8988T (cell line): Measurements from ENCODE around the gene PLB1.
"Not testable (repeated sequence)": the region's sequence is repeated elsewhere in the genome, so short reads cannot be mapped to it uniquely, and the experiment has no call there.

Source experiments
- DNase-seq: peaks from one replicate; pipeline ENCODE4 v3.0.0; 2011

PLB1 gene

GRCh38 chr2:28650266-28650584 lies 154.4 kb downstream of the PLB1 start:
- DNase-seq: no peak

- no peak for DNase-seq
Observed at GRCh38 chr2:28652217-28652616, 156.4 kb downstream of the PLB1 start.

GRCh38 chr2:28653892-28654662 lies 158.2 kb downstream of the PLB1 start:
- no peak for DNase-seq

- DNase-seq: no peak
Observed at GRCh38 chr2:28654663-28655320, 158.9 kb downstream of the PLB1 start.

- DNase-seq: no peak
Observed at GRCh38 chr2:28656937-28657615, 161.2 kb downstream of the PLB1 start.

GRCh38 chr2:28658369-28658768 lies 162.5 kb downstream of the PLB1 start:
- no peak for DNase-seq

GRCh38 chr2:28659127-28659526 lies 163.3 kb downstream of the PLB1 start:
- no peak for DNase-seq

- DNase-seq: no peak
Observed at GRCh38 chr2:28661589-28662001, 165.7 kb downstream of the PLB1 start.

GRCh38 chr2:28662044-28662443 lies 166.2 kb downstream of the PLB1 start:
- DNase-seq: no peak

- DNase-seq: no peak
Observed at GRCh38 chr2:28662468-28663181, 166.8 kb downstream of the PLB1 start.

GRCh38 chr2:28663359-28663758 lies 167.5 kb downstream of the PLB1 start:
- no peak for DNase-seq

- no peak for DNase-seq
Observed at GRCh38 chr2:28664120-28664842, 168.4 kb downstream of the PLB1 start.

GRCh38 chr2:28665041-28665704 lies 169.3 kb downstream of the PLB1 start:
- DNase-seq: no peak

- DNase-seq: not testable (repeated sequence)
Observed at GRCh38 chr2:28665811-28666377, 170.0 kb downstream of the PLB1 start.

GRCh38 chr2:28666496-28667184 lies 170.8 kb downstream of the PLB1 start:
- no peak for DNase-seq

- DNase-seq: no peak
Observed at GRCh38 chr2:28667261-28667660, 171.4 kb downstream of the PLB1 start.

- DNase-seq: no peak
Observed at GRCh38 chr2:28668106-28668814, 172.4 kb downstream of the PLB1 start.

GRCh38 chr2:28668880-28669279 lies 173.0 kb downstream of the PLB1 start:
- no peak for DNase-seq

- DNase-seq: no peak
Observed at GRCh38 chr2:28670856-28671255, 175.0 kb downstream of the PLB1 start.

- DNase-seq: no peak
Observed at GRCh38 chr2:28673338-28673737, 177.5 kb downstream of the PLB1 start.
